SHP77 (cell line): Measurements from ENCODE around the gene NEUROG2.

ENCODE experiments used
- DNase-seq, 2 experiments: peaks; one replicate each; lab custom pipeline; 2025; lab: John Stamatoyannopoulos, UW

NEUROG2 gene

GRCh38 chr4:112521123-112522023, 5.4 kb upstream of the NEUROG2 start:
- no peak for DNase-seq

DNA sequence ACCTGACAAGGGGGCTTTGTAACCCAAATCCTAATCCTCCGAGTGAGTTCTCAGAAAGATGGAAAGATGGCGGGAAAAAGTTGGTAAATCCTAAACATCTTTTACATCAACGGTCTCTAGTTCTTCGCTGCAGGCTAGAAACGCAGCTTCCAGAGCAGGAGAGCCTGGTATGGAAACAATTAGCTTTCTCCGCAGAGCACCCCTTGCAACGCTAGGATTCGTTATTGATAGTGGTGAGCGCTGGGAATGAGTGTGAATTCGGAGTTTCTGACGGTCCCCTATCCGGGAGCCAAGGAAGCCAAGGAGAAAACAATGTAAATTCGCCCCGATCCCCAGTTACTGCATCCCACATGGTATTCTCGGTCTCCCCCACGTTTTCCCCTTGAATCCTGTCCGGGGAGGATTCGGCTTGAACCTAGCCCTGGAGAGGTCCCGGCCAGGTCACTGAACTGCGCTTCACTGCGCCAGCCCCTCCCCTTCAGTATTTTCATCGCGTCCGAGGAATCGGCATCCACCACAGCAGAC, 4.7 kb upstream of the NEUROG2 start:
- DNase-seq: no peak

DNA sequence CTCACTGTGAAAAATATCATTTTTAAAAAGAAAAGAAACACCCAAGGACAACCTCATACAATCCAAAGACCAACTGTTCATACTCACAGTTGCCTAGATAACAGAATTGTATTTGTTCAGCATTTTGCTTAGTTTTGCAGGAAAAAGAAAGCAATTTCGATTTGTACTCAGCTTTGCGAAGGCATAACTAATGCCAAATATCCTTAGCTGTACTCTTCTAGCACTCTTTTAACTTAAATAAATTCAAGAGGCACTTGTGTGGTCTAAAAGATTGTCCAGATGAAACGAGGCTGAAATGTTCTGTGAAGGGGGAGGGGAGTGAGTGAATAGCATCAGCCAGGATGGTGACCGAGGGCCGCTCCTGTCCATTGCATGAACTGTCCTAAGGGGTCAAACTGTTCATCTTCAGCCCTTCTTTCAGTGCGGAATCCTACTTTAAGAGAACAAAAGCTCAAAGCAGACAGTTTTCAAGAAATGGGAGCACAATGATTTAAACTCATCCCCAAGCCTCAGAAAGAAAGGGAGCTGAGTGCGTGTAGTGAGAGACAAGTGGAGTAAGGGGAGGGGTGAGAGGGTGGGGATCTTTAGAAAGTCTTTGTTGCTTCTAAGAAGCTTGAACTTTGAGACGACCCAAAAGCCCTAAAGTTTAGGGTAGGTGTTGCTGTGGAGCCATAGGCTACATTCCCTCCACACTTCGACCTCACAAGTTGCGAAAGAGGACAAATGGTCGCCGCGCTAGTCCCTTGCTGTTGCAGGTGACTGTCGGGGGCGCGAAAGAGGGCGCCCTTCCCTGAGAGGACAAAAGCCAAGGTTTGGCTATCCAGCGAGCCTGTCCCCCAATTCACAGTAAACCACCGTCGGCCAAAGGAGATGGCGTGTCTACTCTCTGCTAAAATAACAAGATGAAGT, 4.0 kb upstream of the NEUROG2 start:
- no peak for DNase-seq

- DNase-seq: no peak
These were observed 2.7 kb upstream of the NEUROG2 start for GRCh38 chr4:112518675-112519074.

- DNase-seq: no peak
These were observed 1.9 kb upstream of the NEUROG2 start for GRCh38 chr4:112517911-112518310.

DNA sequence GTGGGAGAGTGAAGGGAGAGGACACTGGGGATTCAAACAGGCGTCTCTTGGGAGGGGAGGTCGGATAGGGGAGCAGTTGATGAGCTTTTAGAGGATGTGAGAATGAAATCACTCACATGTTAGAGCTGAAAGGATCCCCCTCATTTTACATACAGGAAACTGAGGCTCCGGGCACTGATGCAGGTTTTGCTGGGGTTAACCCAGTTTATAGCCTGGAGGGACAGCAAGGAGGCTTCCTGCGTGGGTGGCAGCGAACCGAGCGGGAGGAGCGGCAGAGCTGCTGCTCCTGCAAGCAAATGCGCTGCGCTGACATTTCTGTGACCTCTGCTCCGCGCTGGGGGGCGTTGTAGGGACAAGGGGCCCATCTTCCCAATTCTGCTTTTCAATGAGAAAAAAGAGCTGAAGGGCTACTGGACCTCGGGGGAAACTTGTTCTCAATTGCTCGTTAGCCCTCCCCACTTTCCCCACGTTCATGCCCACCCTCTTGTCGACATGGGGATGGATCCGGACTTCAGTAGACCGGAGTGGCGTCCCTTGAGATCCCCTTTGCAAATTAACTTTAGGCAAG, 1.2 kb upstream of the NEUROG2 start:
- no peak for DNase-seq

- DNase-seq: peak in 1 of 2 experiments; percentile 30
These were observed 589 bp upstream of the NEUROG2 start for GRCh38 chr4:112516471-112517066.

DNA sequence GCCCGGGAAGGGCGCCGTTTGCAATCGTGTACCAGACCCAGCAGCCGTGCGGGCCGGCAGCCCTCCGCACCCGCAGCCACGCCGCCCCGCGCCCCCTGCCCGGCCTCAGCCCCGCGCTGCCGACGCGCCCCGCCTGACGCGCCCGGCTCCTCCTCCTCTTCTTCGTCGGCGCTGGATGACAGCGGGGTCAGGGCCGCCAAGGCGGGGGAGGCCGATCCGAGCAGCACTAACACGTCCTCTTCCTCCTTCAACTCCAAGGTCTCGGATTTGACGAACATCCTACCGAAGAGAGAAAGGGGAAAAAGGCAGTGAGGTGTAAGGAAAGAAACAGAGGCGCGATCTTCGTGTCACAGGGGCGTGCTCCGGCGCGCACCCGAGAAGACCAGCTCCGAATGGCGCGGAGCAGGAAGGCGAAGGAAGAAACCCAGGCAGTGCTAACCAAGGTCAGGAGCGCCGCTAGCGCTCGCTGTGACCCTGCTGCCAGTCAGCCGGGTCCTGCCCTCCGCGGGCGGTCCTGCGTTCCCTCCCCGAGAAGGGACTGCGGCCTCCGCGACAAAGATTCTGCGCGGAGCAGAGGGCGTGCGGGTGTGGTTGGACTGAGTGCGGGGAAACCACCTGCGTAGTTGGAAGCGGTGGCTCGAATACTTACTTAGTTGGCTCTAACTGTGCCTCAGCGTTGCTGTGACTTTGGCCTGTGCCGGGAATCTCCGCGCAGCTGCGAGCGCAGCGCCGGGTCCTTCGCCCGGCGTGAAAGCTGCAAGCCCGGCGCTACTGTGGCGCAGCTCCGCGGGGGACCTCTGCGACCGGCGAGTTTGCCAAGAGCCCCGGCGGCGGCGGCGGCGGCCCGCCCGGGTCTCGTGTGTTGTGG, 548 bp downstream of the NEUROG2 start:
- DNase-seq: no peak

GRCh38 chr4:112514647-112515197, 1.3 kb downstream of the NEUROG2 start:
- no peak for DNase-seq

DNA sequence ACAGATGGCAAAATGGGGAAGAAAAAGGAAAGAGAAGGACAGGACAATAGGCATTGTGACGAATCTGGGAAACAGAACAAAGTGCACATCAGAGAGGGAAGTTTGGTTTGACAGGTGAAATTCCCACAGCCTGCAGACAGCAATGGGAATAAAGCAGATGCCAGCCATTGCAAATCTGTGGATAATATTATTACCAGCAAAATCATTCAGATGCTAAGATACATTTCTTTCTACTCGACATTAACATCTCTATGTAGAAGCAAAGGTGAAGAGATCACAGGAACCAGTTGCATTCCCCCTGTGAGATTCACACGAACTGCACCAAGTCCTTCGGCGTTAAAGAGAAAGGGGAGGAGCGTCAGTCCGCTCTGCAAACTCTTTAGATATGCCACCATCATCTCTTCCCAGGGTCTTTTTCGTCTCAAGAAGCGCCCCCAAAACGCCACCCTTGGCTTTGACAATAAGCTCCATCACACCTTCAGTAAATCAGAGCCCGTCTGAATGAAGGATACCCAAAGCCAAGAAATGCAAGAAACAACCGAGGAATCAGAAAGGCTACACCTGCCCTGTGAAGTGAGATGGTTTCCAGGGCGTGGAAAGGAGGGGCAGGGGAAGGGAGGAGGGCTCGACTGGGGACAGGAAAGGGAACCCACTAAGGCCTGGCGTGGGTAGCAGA, 1.9 kb downstream of the NEUROG2 start:
- no peak for DNase-seq

DNA sequence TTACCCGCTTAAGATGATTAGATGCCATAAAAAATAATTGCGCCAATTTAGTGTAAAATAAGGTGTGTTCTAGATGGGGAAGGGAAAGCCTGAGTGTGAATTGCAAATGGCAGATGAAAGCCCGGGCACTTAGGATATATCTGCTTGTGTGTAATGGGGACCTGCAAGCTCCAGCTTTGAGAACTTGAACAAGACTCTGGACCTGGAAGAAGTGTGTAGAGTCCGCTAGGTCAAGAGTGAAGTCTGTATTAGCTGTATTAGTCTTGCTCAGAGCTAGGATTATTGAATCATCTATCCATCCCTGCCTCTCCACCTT, 4.2 kb downstream of the NEUROG2 start:
- DNase-seq: no peak

GRCh38 chr4:112511093-112511802, 4.7 kb downstream of the NEUROG2 start:
- DNase-seq: no peak

DNA sequence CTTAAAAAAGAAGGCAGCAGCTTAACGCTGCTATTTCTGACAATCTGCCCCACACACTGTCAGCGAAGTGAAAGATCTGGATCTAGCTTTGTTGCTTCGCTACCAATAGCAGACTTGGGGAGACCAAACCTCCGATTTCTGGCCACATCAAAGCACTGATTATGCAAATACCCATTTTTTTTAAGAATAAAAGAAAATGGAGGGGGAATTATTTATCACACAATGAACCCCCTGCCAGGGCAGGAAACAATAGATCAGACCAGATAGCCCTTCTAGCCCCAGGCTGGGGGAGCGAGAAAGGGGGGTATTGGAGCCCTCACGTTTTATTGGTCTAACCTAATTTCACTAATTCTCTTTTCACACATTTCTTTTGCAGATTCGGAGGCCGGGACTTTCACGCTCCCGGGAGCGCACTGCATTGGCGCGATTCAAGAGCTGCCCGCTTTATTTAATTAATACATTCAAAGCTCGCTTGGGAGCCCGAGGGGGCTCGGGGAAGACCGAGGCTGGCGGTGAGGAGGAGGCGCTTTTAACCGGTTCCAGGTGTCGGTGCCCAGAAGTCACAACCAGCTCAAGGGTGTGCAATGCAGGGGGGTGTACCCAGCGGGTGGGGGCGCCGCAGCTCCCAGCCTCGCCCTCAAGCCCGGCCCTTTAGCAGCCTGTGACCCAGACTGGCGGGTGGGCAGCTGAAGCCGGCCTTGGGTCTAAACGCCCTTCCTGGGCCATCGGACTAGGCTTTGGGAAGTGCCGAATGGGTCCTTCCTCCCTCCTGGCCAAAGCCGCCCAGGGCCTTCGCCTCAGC, 5.5 kb downstream of the NEUROG2 start:
- no peak for DNase-seq

GRCh38 chr4:112509243-112510141, 6.5 kb downstream of the NEUROG2 start:
- no peak for DNase-seq

DNA sequence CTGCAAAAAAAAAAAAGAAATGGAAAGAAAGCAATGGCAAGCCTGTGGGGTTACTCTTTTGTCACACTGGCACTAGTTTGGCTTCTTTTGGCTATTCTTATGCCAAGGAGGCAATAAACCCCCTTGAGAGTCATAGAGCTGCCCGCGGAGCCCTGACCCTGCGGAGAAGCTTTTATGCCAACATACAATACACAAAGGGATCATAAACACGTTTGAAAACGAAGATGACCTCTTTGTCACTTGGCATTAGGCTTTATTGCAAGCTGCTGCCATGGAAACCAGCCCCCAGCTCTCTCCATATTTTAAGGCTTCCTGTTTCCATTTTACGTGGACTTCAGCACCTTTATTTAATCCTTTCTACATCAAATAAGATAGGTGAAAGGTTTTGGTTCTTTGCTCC, 7.6 kb downstream of the NEUROG2 start:
- DNase-seq: no peak

- no peak for DNase-seq
These were observed 11.2 kb downstream of the NEUROG2 start for GRCh38 chr4:112504807-112505206.

DNA sequence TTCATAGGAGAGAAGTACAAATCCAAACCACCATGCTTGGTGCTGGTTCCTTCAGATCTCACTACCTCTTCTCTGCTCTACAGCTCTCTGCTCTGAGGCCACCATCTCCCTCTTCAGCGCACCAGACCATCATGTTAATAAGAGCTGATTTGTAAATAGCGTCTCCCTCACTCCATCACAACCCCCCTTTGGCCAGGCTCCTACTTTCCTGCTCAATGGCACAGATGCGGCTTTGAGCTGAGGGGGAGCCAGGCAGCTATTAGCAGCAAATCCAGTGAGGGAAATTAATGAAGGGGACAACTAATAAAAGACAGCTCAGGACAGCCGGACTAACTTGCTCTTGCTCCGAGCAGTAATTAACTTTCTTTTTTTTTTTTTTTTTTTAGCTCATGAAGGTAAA, 13.1 kb downstream of the NEUROG2 start:
- no peak for DNase-seq

- DNase-seq: no peak
These were observed 23.7 kb downstream of the NEUROG2 start for GRCh38 chr4:112492321-112492720.
